ENCODE data around the gene AKAP6. TPM values are rescaled to one million over a fixed set of nuclear protein-coding genes. Genes with fewer than 3 reads are reported as not detected.

Gene AKAP6
- total and polyA plus RNA-seq, 2 of the 8 experiments (the other 6 are each of a cell fraction or from before 2014, with no cell fraction given), result 0.09 to 0.89 TPM

DNA sequence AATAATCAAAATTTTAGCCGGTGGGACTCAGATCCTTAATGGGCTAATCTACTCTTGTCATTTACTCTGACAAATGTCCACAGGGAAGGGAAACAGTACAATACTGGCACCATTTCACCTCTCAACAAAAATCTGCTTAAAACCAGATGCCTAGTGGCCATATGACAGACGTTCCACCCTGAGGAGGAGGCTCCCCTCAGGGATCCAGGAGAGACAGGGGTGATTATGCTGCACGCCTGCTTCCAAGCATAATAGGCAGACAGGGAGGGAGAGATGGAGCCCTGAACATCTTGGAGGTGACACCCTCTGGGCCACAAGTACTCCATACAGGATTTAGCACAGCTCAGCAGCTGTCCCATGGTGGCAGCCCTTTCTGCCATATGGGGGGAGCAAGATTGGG, 24.8 kb upstream of the AKAP6 start (continued):
- no peak for TF ChIP-seq JUND (IDR thresholded peaks at IDR 0.05; ENCODE audit: low read length)
- no peak for TF ChIP-seq RBBP5 (IDR thresholded peaks at IDR 0.05; ENCODE audit: borderline replicate concordance, low read depth, low read length)
- TF ChIP-seq BRCA1 (IDR thresholded peaks at IDR 0.05; ENCODE audit: low read depth, low read length), result no peak
- no peak for TF ChIP-seq KDM4A (IDR thresholded peaks at IDR 0.05; ENCODE audit: low read depth, low read length, severe bottlenecking)
- no peak for TF ChIP-seq ASH2L (IDR thresholded peaks at IDR 0.05; ENCODE audit: low read length)
